GM23338 (cell line): ENCODE data around the gene SH3TC2. TPM values are rescaled to one million over a fixed set of nuclear protein-coding genes. Genes with fewer than 3 reads are reported as not detected.

ENCODE experiments used
- ATAC-seq: fragments of 200-7000 bp; cut with Tn5 transposase; 3 replicates; pipeline ENCODE4 v1.9.1; 2020
- DNase-seq: peaks from one replicate; pipeline ENCODE4 v3.0.0-alpha.2; 2015; ENCODE audit warnings: low spot score
- H2AFZ ChIP-seq: fragments of 200-600 bp; sonication (generic); 2 replicates; pipeline ENCODE4 v1.8.0; 2016; ENCODE audit warnings: antibody characterized with exemption, mild to moderate bottlenecking, moderate library complexity
- H3F3A ChIP-seq: fragments of 200-600 bp; sonication (generic); replicated peaks from 2 replicates; pipeline ENCODE4 v1.8.0; 2017; ENCODE audit warnings: antibody characterized with exemption, mixed run types, low read depth
- H3K27ac ChIP-seq: fragments of 200-600 bp; sonication (generic); 2 replicates; pipeline ENCODE4 v1.6.1; 2016; ENCODE audit warnings: low read depth
- H3K27me3 ChIP-seq: fragments of 200-600 bp; sonication (generic); 2 replicates; pipeline ENCODE4 v1.8.0; 2016; ENCODE audit warnings: mild to moderate bottlenecking, mixed run types, moderate library complexity; ENCODE audit not compliant: insufficient read depth
- H3K36me3 ChIP-seq: fragments of 200-600 bp; sonication (generic); 2 replicates; pipeline ENCODE4 v1.8.0; 2016; ENCODE audit warnings: mild to moderate bottlenecking; ENCODE audit not compliant: insufficient read depth
- H3K4me1 ChIP-seq: fragments of 200-600 bp; sonication (generic); 2 replicates; pipeline ENCODE4 v1.8.0; 2016; ENCODE audit warnings: mild to moderate bottlenecking, moderate library complexity; ENCODE audit not compliant: insufficient read depth
- H3K4me2 ChIP-seq: fragments of 200-600 bp; sonication (generic); 2 replicates; pipeline ENCODE4 v1.7.1; 2017; ENCODE audit warnings: mixed run types
- H3K4me3 ChIP-seq: fragments of 200-600 bp; sonication (generic); 2 replicates; pipeline ENCODE4 v1.6.1; 2016; ENCODE audit warnings: mixed run types
- H3K79me2 ChIP-seq: fragments of 200-600 bp; sonication (generic); replicated peaks from 2 replicates; pipeline ENCODE4 v1.8.0; 2017; ENCODE audit warnings: mild to moderate bottlenecking; ENCODE audit not compliant: insufficient read depth
- H3K9me2 ChIP-seq: fragments of 200-600 bp; sonication (generic); 2 replicates; pipeline ENCODE4 v1.8.0; 2017; ENCODE audit not compliant: insufficient read depth
- H4K20me1 ChIP-seq: fragments of 200-600 bp; sonication (generic); replicated peaks from 2 replicates; pipeline ENCODE4 v1.8.0; 2017; ENCODE audit warnings: mild to moderate bottlenecking; ENCODE audit not compliant: insufficient read depth
- H3K27ac Mint-ChIP-seq: 2 replicates; pipeline ENCODE4 v1.8.0; 2020; ENCODE audit warnings: inconsistent platforms, mild to moderate bottlenecking, moderate library complexity, mixed read lengths
- H3K27me3 Mint-ChIP-seq: 3 replicates; pipeline ENCODE4 v1.8.0; 2022; ENCODE audit warnings: low read depth, mild to moderate bottlenecking, moderate library complexity, mixed read lengths, inconsistent platforms; ENCODE audit not compliant: insufficient read depth, poor library complexity
- H3K36me3 Mint-ChIP-seq: 3 replicates; pipeline ENCODE4 v1.8.0; 2021; ENCODE audit warnings: low read depth, mild to moderate bottlenecking, inconsistent platforms, moderate library complexity, mixed read lengths
- H3K4me1 Mint-ChIP-seq: 3 replicates; pipeline ENCODE4 v1.8.0; 2020; ENCODE audit warnings: mild to moderate bottlenecking, inconsistent platforms, mixed read lengths
- H3K4me3 Mint-ChIP-seq: 3 replicates; pipeline ENCODE4 v1.8.0; 2021; ENCODE audit warnings: moderate library complexity, mild to moderate bottlenecking, inconsistent platforms, mixed read lengths
- H3K9me3 Mint-ChIP-seq: 3 replicates; pipeline ENCODE4 v1.8.0; 2020; ENCODE audit warnings: moderate library complexity, mild to moderate bottlenecking, inconsistent platforms, mixed read lengths
- CREB1 ChIP-seq: fragments of 250-450 bp; sonication (Bioruptor Pico); IDR thresholded peaks from 2 replicates; pipeline ENCODE4 v1.5.0; 2020; ENCODE audit warnings: low read depth, mild to moderate bottlenecking, moderate library complexity
- EZH2 ChIP-seq: fragments of 200-600 bp; sonication (generic); IDR thresholded peaks from one replicate; pipeline ENCODE4 v1.8.0; 2017; ENCODE audit warnings: antibody characterized with exemption, mild to moderate bottlenecking, low read depth; ENCODE audit not compliant: unreplicated experiment
- EZH2phosphoT487 ChIP-seq: fragments of 200-600 bp; sonication (generic); IDR thresholded peaks from one replicate; pipeline ENCODE4 v1.8.1; 2018; ENCODE audit warnings: antibody characterized with exemption; ENCODE audit not compliant: unreplicated experiment
- JUNB ChIP-seq: IDR thresholded peaks from one replicate; pipeline ENCODE4 v1.6.1; 2016; ENCODE audit warnings: antibody characterized with exemption; ENCODE audit not compliant: unreplicated experiment
- NANOG ChIP-seq: IDR thresholded peaks from 2 replicates; pipeline ENCODE4 v1.6.1; 2016; ENCODE audit warnings: antibody characterized with exemption, borderline replicate concordance
- POLR2AphosphoS5 ChIP-seq: IDR thresholded peaks from 2 replicates; pipeline ENCODE4 v1.6.1; 2016; ENCODE audit warnings: antibody characterized with exemption, low read depth
- STAT1 ChIP-seq: IDR thresholded peaks from one replicate; pipeline ENCODE4 v1.6.1; 2016; ENCODE audit warnings: antibody characterized with exemption; ENCODE audit not compliant: unreplicated experiment
- ZNF114 ChIP-seq: fragments of 250-450 bp; sonication (Bioruptor Pico); IDR thresholded peaks from 2 replicates; pipeline ENCODE4 v1.5.0; 2020; ENCODE audit warnings: mild to moderate bottlenecking, moderate library complexity
- ZNF331 ChIP-seq: fragments of 250-450 bp; sonication (Bioruptor Pico); IDR thresholded peaks from 2 replicates; pipeline ENCODE4 v1.5.0; 2020; ENCODE audit warnings: low read depth, mild to moderate bottlenecking, moderate library complexity
- polyA plus RNA-seq: library from polyadenylated mRNA; unstranded; fragments of >200 nt; fragmentation: Nextera tagmentation; extraction: Ambion mirVana; gene quantifications from 2 replicates; pipeline ENCODE4 v1.2.1, GENCODE V29; 2016
- total RNA-seq: library from RNA; depleted of rRNA; stranded (reverse); fragments of >200 nt; shearing (Covaris generic); gene quantifications from 2 replicates; pipeline ENCODE4 v1.2.3, GENCODE V29; 2014
- TF ChIP-seq, protein P1 (sequence below): IDR thresholded peaks from 2 replicates; pipeline ENCODE4 v1.6.1; 2016; ENCODE audit warnings: antibody characterized with exemption
- TF ChIP-seq, protein P2 (sequence below): IDR thresholded peaks from one replicate; pipeline ENCODE4 v1.6.1; 2018; ENCODE audit warnings: antibody characterized with exemption; ENCODE audit not compliant: unreplicated experiment
- TF ChIP-seq, protein P3 (sequence below), 2 experiments: fragments of 200-600 bp in 1 of 2; sonication (generic) in 1 of 2; conservative IDR thresholded peaks; 2 replicates each; pipeline versions ENCODE4 v1.5.1 to v1.6.1; 2016 to 2017; ENCODE audit warnings: antibody characterized with exemption in 2 of 2, low read depth in 2 of 2, mild to moderate bottlenecking in 2 of 2, moderate library complexity in 1 of 2

SH3TC2 gene
- total and polyA plus RNA-seq, 2 experiments from 2014 or later, result 0.10 to 0.17 TPM

DNA sequence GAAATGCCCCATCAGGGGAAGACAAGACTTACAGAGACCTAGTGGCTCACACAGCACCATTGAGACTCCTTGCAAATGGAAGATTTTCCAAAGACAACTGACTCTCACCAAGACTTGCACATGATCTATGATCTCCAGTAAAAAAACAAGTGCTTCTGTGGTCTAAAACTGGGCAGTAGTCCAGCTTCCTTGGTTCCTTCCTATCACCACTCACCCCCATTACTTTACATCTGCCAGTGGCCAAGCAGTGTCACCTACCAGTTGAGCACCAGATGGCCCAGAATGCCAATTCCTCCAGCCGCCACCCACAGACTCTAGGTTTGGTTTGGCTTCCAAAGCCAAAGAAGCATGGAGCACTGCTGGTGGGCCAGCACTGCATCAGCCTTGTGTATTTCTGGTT lies 47.7 kb downstream of the SH3TC2 start:
- ATAC-seq (no peak), DNase-seq (no peak)
- no peaks in the 10 kb centered on the region for H3K9me2 ChIP-seq
- no peaks in the 10 kb centered on the region for H3K4me1 ChIP-seq
- no peak overlapping the region for H3K4me3 ChIP-seq
- H3K9me3 Mint-ChIP-seq, result no peaks in the 10 kb centered on the region
- H3K27ac Mint-ChIP-seq, result no peak overlapping the region
- TF ChIP-seq EZH2phosphoT487 (no peak), POLR2AphosphoS5 (no peak), JUNB (no peak)
- TF ChIP-seq, protein P1, sequence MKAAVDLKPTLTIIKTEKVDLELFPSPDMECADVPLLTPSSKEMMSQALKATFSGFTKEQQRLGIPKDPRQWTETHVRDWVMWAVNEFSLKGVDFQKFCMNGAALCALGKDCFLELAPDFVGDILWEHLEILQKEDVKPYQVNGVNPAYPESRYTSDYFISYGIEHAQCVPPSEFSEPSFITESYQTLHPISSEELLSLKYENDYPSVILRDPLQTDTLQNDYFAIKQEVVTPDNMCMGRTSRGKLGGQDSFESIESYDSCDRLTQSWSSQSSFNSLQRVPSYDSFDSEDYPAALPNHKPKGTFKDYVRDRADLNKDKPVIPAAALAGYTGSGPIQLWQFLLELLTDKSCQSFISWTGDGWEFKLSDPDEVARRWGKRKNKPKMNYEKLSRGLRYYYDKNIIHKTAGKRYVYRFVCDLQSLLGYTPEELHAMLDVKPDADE, result no peak
- peaks cover 20% of the 10 kb centered on the region for H3K4me1 Mint-ChIP-seq
- H4K20me1 ChIP-seq, result no peaks in the 10 kb centered on the region
- H3K4me2 ChIP-seq, result no peak overlapping the region
- H3K27ac ChIP-seq, result no peak overlapping the region
- no peak overlapping the region for H2AFZ ChIP-seq
- H3K79me2 ChIP-seq, result no peaks in the 10 kb centered on the region
- no peaks in the 10 kb centered on the region for H3K27me3 Mint-ChIP-seq
- no peaks in the 10 kb centered on the region for H3K36me3 Mint-ChIP-seq
- no peaks in the 10 kb centered on the region for H3K36me3 ChIP-seq
- H3K4me3 Mint-ChIP-seq, result no peak overlapping the region
- no peaks in the 10 kb centered on the region for H3F3A ChIP-seq
- H3K27me3 ChIP-seq, result no peaks in the 10 kb centered on the region

DNA sequence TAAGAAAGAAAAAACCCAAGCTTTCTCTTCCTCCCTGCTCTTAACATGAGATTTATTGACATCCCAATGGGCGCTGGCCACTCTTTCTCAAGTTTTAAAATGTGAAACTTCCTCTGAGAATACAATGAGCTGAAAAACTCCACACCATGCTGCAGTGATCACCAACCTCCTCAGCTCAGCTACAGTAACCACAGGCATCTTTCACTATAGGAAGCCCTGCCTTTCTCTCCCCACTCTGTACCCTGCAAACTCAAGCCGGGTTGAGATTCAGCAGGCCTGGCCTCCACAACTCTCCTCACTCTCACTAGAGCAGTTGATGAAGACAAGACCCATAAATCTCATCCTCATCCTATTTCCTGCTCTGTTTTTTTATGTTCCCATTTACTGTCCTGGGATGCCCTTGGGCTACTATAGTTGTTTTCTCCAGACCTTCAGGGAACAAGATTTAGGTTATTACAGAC lies 48.3 kb downstream of the SH3TC2 start:
- no peak overlapping the region for H3K27ac ChIP-seq
- H3K79me2 ChIP-seq, result no peaks in the 10 kb centered on the region
- no peaks in the 10 kb centered on the region for H3F3A ChIP-seq
- H3K9me3 Mint-ChIP-seq, result no peaks in the 10 kb centered on the region
- no peaks in the 10 kb centered on the region for H3K36me3 Mint-ChIP-seq
- H3K27me3 ChIP-seq, result no peaks in the 10 kb centered on the region
- H3K9me2 ChIP-seq, result no peaks in the 10 kb centered on the region
- DNase-seq, result no peak
- H4K20me1 ChIP-seq, result no peaks in the 10 kb centered on the region
- H3K27me3 Mint-ChIP-seq, result no peaks in the 10 kb centered on the region
- H3K4me3 Mint-ChIP-seq, result no peak overlapping the region
- no peak overlapping the region for H2AFZ ChIP-seq
- no peak overlapping the region for H3K4me2 ChIP-seq
- ATAC-seq, result no peak
- H3K4me3 ChIP-seq, result no peak overlapping the region
- H3K4me1 ChIP-seq, result no peaks in the 10 kb centered on the region
- peaks cover 16% of the 10 kb centered on the region for H3K4me1 Mint-ChIP-seq
- no peaks in the 10 kb centered on the region for H3K36me3 ChIP-seq
- H3K27ac Mint-ChIP-seq, result no peak overlapping the region
- no peak for TF ChIP-seq NANOG
- TF ChIP-seq ZNF331 (CRISPR knock-in tag), result no peak
- TF ChIP-seq EZH2phosphoT487, result no peak
- no peak for TF ChIP-seq EZH2
- TF ChIP-seq, protein P1, result no peak
- no peak for TF ChIP-seq STAT1
- no peak for TF ChIP-seq CREB1
- TF ChIP-seq ZNF114 (CRISPR knock-in tag), result no peak
- no peak for TF ChIP-seq POLR2AphosphoS5
- no peak for TF ChIP-seq JUNB
- TF ChIP-seq, protein P2, sequence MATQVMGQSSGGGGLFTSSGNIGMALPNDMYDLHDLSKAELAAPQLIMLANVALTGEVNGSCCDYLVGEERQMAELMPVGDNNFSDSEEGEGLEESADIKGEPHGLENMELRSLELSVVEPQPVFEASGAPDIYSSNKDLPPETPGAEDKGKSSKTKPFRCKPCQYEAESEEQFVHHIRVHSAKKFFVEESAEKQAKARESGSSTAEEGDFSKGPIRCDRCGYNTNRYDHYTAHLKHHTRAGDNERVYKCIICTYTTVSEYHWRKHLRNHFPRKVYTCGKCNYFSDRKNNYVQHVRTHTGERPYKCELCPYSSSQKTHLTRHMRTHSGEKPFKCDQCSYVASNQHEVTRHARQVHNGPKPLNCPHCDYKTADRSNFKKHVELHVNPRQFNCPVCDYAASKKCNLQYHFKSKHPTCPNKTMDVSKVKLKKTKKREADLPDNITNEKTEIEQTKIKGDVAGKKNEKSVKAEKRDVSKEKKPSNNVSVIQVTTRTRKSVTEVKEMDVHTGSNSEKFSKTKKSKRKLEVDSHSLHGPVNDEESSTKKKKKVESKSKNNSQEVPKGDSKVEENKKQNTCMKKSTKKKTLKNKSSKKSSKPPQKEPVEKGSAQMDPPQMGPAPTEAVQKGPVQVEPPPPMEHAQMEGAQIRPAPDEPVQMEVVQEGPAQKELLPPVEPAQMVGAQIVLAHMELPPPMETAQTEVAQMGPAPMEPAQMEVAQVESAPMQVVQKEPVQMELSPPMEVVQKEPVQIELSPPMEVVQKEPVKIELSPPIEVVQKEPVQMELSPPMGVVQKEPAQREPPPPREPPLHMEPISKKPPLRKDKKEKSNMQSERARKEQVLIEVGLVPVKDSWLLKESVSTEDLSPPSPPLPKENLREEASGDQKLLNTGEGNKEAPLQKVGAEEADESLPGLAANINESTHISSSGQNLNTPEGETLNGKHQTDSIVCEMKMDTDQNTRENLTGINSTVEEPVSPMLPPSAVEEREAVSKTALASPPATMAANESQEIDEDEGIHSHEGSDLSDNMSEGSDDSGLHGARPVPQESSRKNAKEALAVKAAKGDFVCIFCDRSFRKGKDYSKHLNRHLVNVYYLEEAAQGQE, result no peak
- TF ChIP-seq, protein P3, sequence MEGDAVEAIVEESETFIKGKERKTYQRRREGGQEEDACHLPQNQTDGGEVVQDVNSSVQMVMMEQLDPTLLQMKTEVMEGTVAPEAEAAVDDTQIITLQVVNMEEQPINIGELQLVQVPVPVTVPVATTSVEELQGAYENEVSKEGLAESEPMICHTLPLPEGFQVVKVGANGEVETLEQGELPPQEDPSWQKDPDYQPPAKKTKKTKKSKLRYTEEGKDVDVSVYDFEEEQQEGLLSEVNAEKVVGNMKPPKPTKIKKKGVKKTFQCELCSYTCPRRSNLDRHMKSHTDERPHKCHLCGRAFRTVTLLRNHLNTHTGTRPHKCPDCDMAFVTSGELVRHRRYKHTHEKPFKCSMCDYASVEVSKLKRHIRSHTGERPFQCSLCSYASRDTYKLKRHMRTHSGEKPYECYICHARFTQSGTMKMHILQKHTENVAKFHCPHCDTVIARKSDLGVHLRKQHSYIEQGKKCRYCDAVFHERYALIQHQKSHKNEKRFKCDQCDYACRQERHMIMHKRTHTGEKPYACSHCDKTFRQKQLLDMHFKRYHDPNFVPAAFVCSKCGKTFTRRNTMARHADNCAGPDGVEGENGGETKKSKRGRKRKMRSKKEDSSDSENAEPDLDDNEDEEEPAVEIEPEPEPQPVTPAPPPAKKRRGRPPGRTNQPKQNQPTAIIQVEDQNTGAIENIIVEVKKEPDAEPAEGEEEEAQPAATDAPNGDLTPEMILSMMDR (conservative IDR thresholded peaks at IDR 0.05; ENCODE audit: low read depth in 2 of 2), result no peak
